Fibroblast of skin of scalp (primary cell): ENCODE measurements around the gene SFRP5.

Source experiments
- DNase-seq: peaks from one replicate; pipeline ENCODE4 v3.0.0-alpha.2; 2013

Gene SFRP5

GRCh38 chr10:97763947-97764346 lies 7.9 kb downstream of the SFRP5 start:
- no peak for DNase-seq

GRCh38 chr10:97763411-97763810 lies 8.4 kb downstream of the SFRP5 start:
- no peak for DNase-seq

GRCh38 chr10:97762816-97763215 lies 9.0 kb downstream of the SFRP5 start:
- peak; percentile 56 for DNase-seq

- DNase-seq, result no peak
Measured at GRCh38 chr10:97762056-97762455, 9.7 kb downstream of the SFRP5 start.

GRCh38 chr10:97761331-97761865 lies 10.4 kb downstream of the SFRP5 start:
- no peak for DNase-seq

- DNase-seq, result no peak
Measured at GRCh38 chr10:97760461-97761257, 11.1 kb downstream of the SFRP5 start.

- no peak for DNase-seq
Measured at GRCh38 chr10:97759946-97760345, 11.9 kb downstream of the SFRP5 start.

GRCh38 chr10:97759158-97759887 lies 12.5 kb downstream of the SFRP5 start:
- DNase-seq, result peak; percentile 57

GRCh38 chr10:97757471-97757870 lies 14.3 kb downstream of the SFRP5 start:
- no peak for DNase-seq

- no peak for DNase-seq
Measured at GRCh38 chr10:97755718-97756117, 16.1 kb downstream of the SFRP5 start.

GRCh38 chr10:97754726-97755125 lies 17.1 kb downstream of the SFRP5 start:
- DNase-seq, result no peak

- no peak for DNase-seq
Measured at GRCh38 chr10:97752956-97753355, 18.8 kb downstream of the SFRP5 start.

GRCh38 chr10:97748116-97748515 lies 23.7 kb downstream of the SFRP5 start:
- DNase-seq, result no peak

- no peak for DNase-seq
Measured at GRCh38 chr10:97747573-97747972, 24.2 kb downstream of the SFRP5 start.

GRCh38 chr10:97744405-97745035 lies 27.3 kb downstream of the SFRP5 start:
- DNase-seq, result no peak

- no peak for DNase-seq
Measured at GRCh38 chr10:97743169-97743943, 28.4 kb downstream of the SFRP5 start.

- DNase-seq, result no peak
Measured at GRCh38 chr10:97740613-97741012, 31.2 kb downstream of the SFRP5 start.

GRCh38 chr10:97738616-97739015 lies 33.2 kb downstream of the SFRP5 start:
- DNase-seq, result no peak

GRCh38 chr10:97737770-97738265 lies 34.0 kb downstream of the SFRP5 start:
- no peak for DNase-seq

GRCh38 chr10:97736902-97737769 lies 34.7 kb downstream of the SFRP5 start, which contains the start of gene ZFYVE27:
Gene ZFYVE27, plus strand, starts transcription at chr10:97737128. Its CDS starts 1,350 bp downstream, at chr10:97738478.
- DNase-seq, result peak; percentile 95

- DNase-seq, result no peak
Measured at GRCh38 chr10:97736403-97736901, 35.3 kb downstream of the SFRP5 start.
